ENCODE data around the gene PHIP. TPM values are rescaled to one million over a fixed set of nuclear protein-coding genes. Genes with fewer than 3 reads are reported as not detected.

The PHIP gene
- total and polyA plus RNA-seq, 2 of the 8 experiments (the other 6 are each of a cell fraction or from before 2014, with no cell fraction given) = 7.3 to 56.2 TPM

DNA sequence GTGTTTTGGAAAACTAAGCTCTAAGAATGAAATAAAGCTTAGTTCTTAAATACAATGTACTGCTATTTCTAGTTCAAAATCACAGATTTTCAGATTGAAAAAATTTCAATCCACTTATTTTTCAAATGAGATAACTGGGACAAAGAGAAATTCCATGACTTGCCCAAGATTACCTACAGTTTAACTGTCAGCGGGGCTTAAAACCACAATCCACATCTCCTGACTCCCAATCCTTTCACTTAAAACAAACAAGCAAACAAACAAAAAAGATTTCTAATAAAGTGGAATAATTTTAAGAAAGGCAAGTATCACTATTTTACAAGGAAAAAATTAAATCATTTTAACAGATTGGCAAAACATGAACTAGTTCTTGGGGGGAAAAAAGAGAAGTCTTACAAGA is 4.2 kb downstream of the PHIP start:
- H3K9me3 ChIP-seq (ENCODE audit: insufficient read depth in 2 of 2, low read depth in 1 of 2, low read length in 1 of 2) = no peaks in the 10 kb centered on the region
- H2AFZ ChIP-seq (ENCODE audit: low read length) = no peak overlapping the region
- H3K4me2 ChIP-seq (ENCODE audit: insufficient read depth in 1 of 2, low read depth in 2 of 2, low read length in 2 of 2) = peak overlapping the region in 1 of 2 experiments; percentile 31; a peak in 1 of 4 replicates
- H2BK20ac ChIP-seq (ENCODE audit: low read length) = no peak overlapping the region
- no peak overlapping the region for H3K56ac ChIP-seq (replicated peaks; ENCODE audit: insufficient read length, low read depth, low read length)
- peaks cover 0 to 24% (median 0%) of the 10 kb centered on the region in 4 experiments; a peak in 2 of 8 replicates for H3K36me3 ChIP-seq (ENCODE audit: control insufficient read depth in 2 of 4, insufficient read depth in 4 of 4, low read length in 3 of 4)
- H3K14ac ChIP-seq (ENCODE audit: insufficient read length) = no peak overlapping the region
- peaks cover 4 to 79% of the 10 kb centered on the region in 2 experiments; a peak in 3 of 4 replicates for H3K79me2 ChIP-seq (ENCODE audit: control insufficient read depth in 1 of 2, insufficient read depth in 2 of 2, low read length in 2 of 2)
- H2BK120ac ChIP-seq (replicated peaks; ENCODE audit: low read depth, low read length) = no peak overlapping the region
- peaks cover 0 to 1% (median 0%) of the 10 kb centered on the region in 4 experiments; a peak in 1 of 7 replicates for H3K27me3 ChIP-seq (replicated peaks in 1 of 4; ENCODE audit: control insufficient read depth in 3 of 4, extremely low read depth in 1 of 4, insufficient read depth in 3 of 4, low read length in 3 of 4)
- DNase-seq (ENCODE audit: low read depth in 1 of 2, low spot score in 2 of 2) = no peak
- H3K27ac ChIP-seq (ENCODE audit: low read depth, low read length) = no peak overlapping the region
- no peak overlapping the region for H4K91ac ChIP-seq (replicated peaks; ENCODE audit: insufficient read length, low read length)
- H2BK5ac ChIP-seq (ENCODE audit: low read depth, low read length) = no peak overlapping the region
- H2AK5ac ChIP-seq (ENCODE audit: low read depth, low read length) = no peak overlapping the region
- H2BK15ac ChIP-seq (ENCODE audit: low read length) = no peak overlapping the region
- H3K23me2 ChIP-seq (ENCODE audit: low read depth, low read length) = peaks cover 3% of the 10 kb centered on the region
- peak overlapping the region; percentile 83 for H4K5ac ChIP-seq (ENCODE audit: insufficient read length, low read depth, low read length)
- ChIA-PET CTCF (ENCODE audit: partially characterized antibody) (no interaction called here), POLR2A (ENCODE audit: partially characterized antibody) (interaction anchor here (2.7 kb wide), 1 partner anchor 11 kb away, joined by 15 read pairs; no protein-coding TSS in a partner anchor)
- WGBS, 2 experiments (ENCODE audit: extremely low coverage in 1 of 2, insufficient coverage in 1 of 2, insufficient read length in 1 of 2, insufficient replicate concordance in 2 of 2, low coverage in 1 of 2, low lambda C conversion rate in 2 of 2, missing lambda C conversion rate in 1 of 2) = 73% methylated on average over 1 of the region's 1 CpG; no CpG with 5 or more reads in 1 of the 2 experiments
- no peak overlapping the region for H4K8ac ChIP-seq (ENCODE audit: extremely low read depth, insufficient read depth, low read length)
- no peak overlapping the region for H2BK12ac ChIP-seq (ENCODE audit: low read depth, low read length)
- H3K9ac ChIP-seq (replicated peaks in 1 of 4; ENCODE audit: extremely low read depth in 1 of 4, low read depth in 3 of 4, low read length in 3 of 4) = no peak overlapping the region
- FAIRE-seq = no peak
- peaks cover 0 to 8% (median 0%) of the 10 kb centered on the region in 4 experiments; a peak in 1 of 7 replicates for H3K4me1 ChIP-seq (replicated peaks in 1 of 4; ENCODE audit: control insufficient read depth in 3 of 4, insufficient read depth in 4 of 4, low read length in 3 of 4)
- H4K20me1 ChIP-seq (replicated peaks in 1 of 2; ENCODE audit: control insufficient read depth in 1 of 2, insufficient read depth in 2 of 2, low read length in 2 of 2) = peaks cover 7 to 11% of the 10 kb centered on the region in 2 experiments
- H3K23ac ChIP-seq (ENCODE audit: insufficient read length) = no peak overlapping the region
- no peaks in the 10 kb centered on the region for H3K79me1 ChIP-seq (ENCODE audit: low read depth, low read length)
- H3K4ac ChIP-seq (replicated peaks; ENCODE audit: insufficient read length, low read depth, low read length) = no peak overlapping the region
- H3K18ac ChIP-seq (ENCODE audit: extremely low read depth, low read length) = no peak overlapping the region
- H3K4me3 ChIP-seq (ENCODE audit: extremely low read depth in 1 of 4, insufficient read depth in 2 of 4, low read depth in 3 of 4, low read length in 4 of 4) = peak overlapping the region in 1 of 4 experiments; percentile 98; a peak in 1 of 8 replicates
- TF ChIP-seq, protein P1, sequence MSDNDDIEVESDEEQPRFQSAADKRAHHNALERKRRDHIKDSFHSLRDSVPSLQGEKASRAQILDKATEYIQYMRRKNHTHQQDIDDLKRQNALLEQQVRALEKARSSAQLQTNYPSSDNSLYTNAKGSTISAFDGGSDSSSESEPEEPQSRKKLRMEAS (IDR thresholded peaks at IDR 0.05) = no peak

Measured in H1 (cell line).